PC-3 (cell line): ENCODE results near the gene ATF5. TPM values are rescaled to one million over a fixed set of nuclear protein-coding genes. Genes with fewer than 3 reads are reported as not detected.

Experiments used
- ATAC-seq: fragments of 200-7000 bp; cut with Tn5 transposase; 2 replicates; pipeline ENCODE4 v1.9.1; 2020; ENCODE audit warnings: mild to moderate bottlenecking, moderate library complexity
- BruUV-seq: library from RNA; stranded (reverse); fragments of 400-500 nt; replicated peaks from 2 replicates; lab custom pipeline; 2021; lab: Mats Ljungman, UMichigan
- CTCF ChIA-PET: fragments of 300-600 bp; sonication (Branson Sonifier 250); formaldehyde crosslinking; loops from one replicate; lab custom pipeline; 2022; ENCODE audit warnings: antibody characterized with exemption; lab: Charles Lee
- POLR2A ChIA-PET: fragments of 300-600 bp; sonication (Branson Sonifier 250); formaldehyde crosslinking; loops from one replicate; lab custom pipeline; 2022; ENCODE audit warnings: antibody characterized with exemption; ENCODE audit not compliant: unreplicated experiment; lab: Charles Lee
- DNase-seq: peaks from one replicate; pipeline ENCODE4 v3.0.0-alpha.2; 2015
- H2AFZ ChIP-seq: fragments of 300-600 bp; sonication (generic); 2 replicates; pipeline ENCODE4 v1.6.0; 2016; ENCODE audit warnings: antibody characterized with exemption, low read length
- H3F3A ChIP-seq: fragments of 300-600 bp; sonication (generic); one replicate; pipeline ENCODE4 v1.6.0; 2017; ENCODE audit warnings: antibody characterized with exemption, low read length, control low read depth, mild to moderate bottlenecking; ENCODE audit not compliant: unreplicated experiment
- H3K27ac ChIP-seq: fragments of 300-600 bp; sonication (generic); 2 replicates; pipeline ENCODE4 v1.5.1; 2016; ENCODE audit warnings: mild to moderate bottlenecking, low read length
- H3K27me3 ChIP-seq: fragments of 300-600 bp; sonication (generic); 2 replicates; pipeline ENCODE4 v1.6.1; 2016; ENCODE audit warnings: low read length, mixed read lengths
- H3K36me3 ChIP-seq: fragments of 300-600 bp; sonication (generic); 2 replicates; pipeline ENCODE4 v1.6.1; 2016; ENCODE audit warnings: low read depth, mixed run types, low read length, mixed read lengths
- H3K4me1 ChIP-seq: fragments of 300-600 bp; sonication (generic); 2 replicates; pipeline ENCODE4 v1.5.1; 2016; ENCODE audit warnings: low read length; ENCODE audit not compliant: insufficient read depth
- H3K4me2 ChIP-seq: fragments of 300-600 bp; sonication (generic); 2 replicates; pipeline ENCODE4 v1.6.0; 2016; ENCODE audit warnings: low read length
- H3K4me3 ChIP-seq: fragments of 300-600 bp; sonication (generic); 2 replicates; pipeline ENCODE4 v1.5.1; 2016; ENCODE audit warnings: mild to moderate bottlenecking, low read length, mixed read lengths
- H3K79me2 ChIP-seq: fragments of 300-600 bp; sonication (generic); 2 replicates; pipeline ENCODE4 v1.6.1; 2017; ENCODE audit warnings: low read length, mixed read lengths
- H3K9ac ChIP-seq: fragments of 300-600 bp; sonication (generic); 2 replicates; pipeline ENCODE4 v1.6.0; 2016; ENCODE audit warnings: mild to moderate bottlenecking, low read length
- H3K9me2 ChIP-seq: fragments of 300-600 bp; sonication (generic); replicated peaks from 2 replicates; pipeline ENCODE4 v1.6.1; 2016; ENCODE audit warnings: mixed run types, low read length, mixed read lengths
- H3K9me3 ChIP-seq: fragments of 300-600 bp; sonication (generic); 2 replicates; pipeline ENCODE4 v1.6.1; 2016; ENCODE audit warnings: low read length, mixed read lengths
- H4K20me1 ChIP-seq: fragments of 300-600 bp; sonication (generic); 2 replicates; pipeline ENCODE4 v1.6.1; 2016; ENCODE audit warnings: low read length, mixed read lengths
- CTCF ChIP-seq: fragments of 300-600 bp; sonication (generic); conservative IDR thresholded peaks from 2 replicates; pipeline ENCODE4 v1.5.1; 2017; ENCODE audit warnings: antibody characterized with exemption, low read depth, mild to moderate bottlenecking, low read length
- EZH2 ChIP-seq: fragments of 300-600 bp; sonication (generic); IDR thresholded peaks from one replicate; pipeline ENCODE4 v1.6.1; 2017; ENCODE audit warnings: antibody characterized with exemption, mild to moderate bottlenecking, low read length; ENCODE audit not compliant: unreplicated experiment
- EZH2phosphoT487 ChIP-seq: fragments of 300-600 bp; sonication (generic); IDR thresholded peaks from 2 replicates; pipeline ENCODE4 v1.6.1; 2018; ENCODE audit warnings: mild to moderate bottlenecking, antibody characterized with exemption, low read length, borderline replicate concordance
- intact Hi-C: fragments of 100-400 bp; cut with micrococcal nuclease; formaldehyde crosslinking; loops from 2 replicates; pipeline ENCODE4 v1.9.0; 2023
- total RNA-seq: library from RNA; depleted of rRNA; stranded (reverse); fragments of >200 nt; gene quantifications from 2 replicates; pipeline ENCODE4 v1.2.3, GENCODE V29; 2014

The ATF5 gene
- total RNA-seq, 1 experiment from 2014 or later, result 50.7 TPM

DNA sequence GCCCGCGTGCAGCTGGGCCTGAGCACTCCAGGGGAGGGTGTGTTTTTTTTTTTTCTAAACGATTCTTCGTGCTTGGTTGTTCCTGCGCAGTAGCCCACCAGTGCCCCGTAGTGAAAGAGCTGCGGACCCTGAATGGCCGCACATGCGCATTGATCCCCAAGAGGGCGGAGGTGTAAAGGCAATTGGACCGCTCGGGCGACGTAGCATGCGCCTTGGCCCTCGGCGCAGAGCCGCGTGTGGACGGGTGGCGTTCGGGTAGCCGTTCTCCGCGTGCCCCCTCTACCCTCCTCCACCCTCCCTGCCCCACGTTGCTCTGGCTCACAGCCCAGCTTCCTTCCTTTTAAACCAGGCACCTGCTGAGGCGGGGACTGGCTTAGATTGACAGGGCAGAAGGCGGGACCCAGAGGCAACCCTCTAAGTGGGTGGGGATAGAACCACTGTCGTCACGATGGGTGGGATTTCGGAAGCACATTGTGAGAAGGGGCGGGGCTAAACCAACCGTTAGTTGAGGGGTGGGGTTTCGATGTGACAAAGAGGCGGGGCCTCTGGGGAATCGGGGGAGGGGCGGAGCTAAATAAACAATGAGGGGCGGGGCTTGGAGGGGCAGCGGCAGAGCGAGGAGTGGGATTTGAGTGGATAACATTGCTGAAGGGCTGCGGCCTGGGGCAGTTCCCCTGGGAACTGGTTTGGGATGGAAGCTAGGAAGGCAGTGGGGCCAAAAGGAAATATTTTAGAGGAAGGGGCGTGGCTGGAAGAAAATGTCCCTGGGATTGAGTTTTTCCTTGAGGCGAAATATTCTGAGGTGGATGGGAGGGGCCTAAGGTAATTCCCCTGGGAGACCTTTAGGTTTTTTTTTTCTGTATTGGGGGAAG is 842 bp downstream of the ATF5 start:
- H3K79me2 ChIP-seq, result peaks cover 66% of the 10 kb centered on the region
- H2AFZ ChIP-seq, result peak overlapping the region; percentile 84
- ChIA-PET CTCF (no interaction called here), POLR2A (interaction anchor here (0.5 to 0.6 kb wide), 6 partner anchors 21 to 1437 kb away, joined by 3 to 5 read pairs (median 4); no protein-coding TSS in a partner anchor)
- peak; percentile 98 for DNase-seq
- no peaks in the 10 kb centered on the region for H3K27me3 ChIP-seq
- ATAC-seq, result peak; percentile 74
- H3K36me3 ChIP-seq, result peaks cover 41% of the 10 kb centered on the region
- no peaks in the 10 kb centered on the region for H3K9me2 ChIP-seq
- intact Hi-C loops, result loop anchor here (1.0 to 10.0 kb wide), 2 partner anchors 52 to 95 kb away; partner anchors contain the start of genes VRK3 and ZNF473
- H3K4me1 ChIP-seq, result peaks cover 59% of the 10 kb centered on the region
- BruUV-seq, result no TSS peak
- peak overlapping the region; percentile 98 for H3K9ac ChIP-seq
- H4K20me1 ChIP-seq, result peaks cover 17% of the 10 kb centered on the region; the same call in 1 of the 2 replicates
- peak overlapping the region; percentile 81 for H3K4me3 ChIP-seq
- TF ChIP-seq CTCF (no peak), EZH2 (no peak), EZH2phosphoT487 (no peak)
- H3K27ac ChIP-seq, result peak overlapping the region; percentile 92
- H3K9me3 ChIP-seq, result no peaks in the 10 kb centered on the region
- peak overlapping the region; percentile 91 for H3K4me2 ChIP-seq
- peaks cover 12% of the 10 kb centered on the region for H3F3A ChIP-seq

DNA sequence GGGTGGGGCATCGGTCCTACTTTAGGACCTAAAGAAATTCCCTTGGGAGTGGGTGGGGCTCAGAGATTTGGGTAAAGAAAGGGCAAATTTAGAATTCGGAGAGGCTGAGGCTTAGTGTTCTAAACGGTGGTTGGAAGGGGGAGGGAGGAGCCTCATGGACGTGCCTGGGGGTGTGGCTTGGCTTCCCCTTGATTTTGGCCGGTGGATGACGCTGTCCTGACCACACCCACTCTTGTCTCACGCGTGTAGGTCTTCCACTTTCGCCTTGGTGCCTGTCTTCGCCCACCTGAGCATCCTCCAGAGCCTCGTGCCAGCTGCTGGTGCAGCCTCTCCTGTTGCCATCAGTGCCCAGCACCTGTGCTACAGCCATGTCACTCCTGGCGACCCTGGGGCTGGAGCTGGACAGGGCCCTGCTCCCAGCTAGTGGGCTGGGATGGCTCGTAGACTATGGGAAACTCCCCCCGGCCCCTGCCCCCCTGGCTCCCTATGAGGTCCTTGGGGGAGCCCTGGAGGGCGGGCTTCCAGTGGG is 1.5 kb downstream of the ATF5 start:
- DNase-seq (peak; percentile 34), ATAC-seq (no peak)
- H3K27me3 ChIP-seq, result no peaks in the 10 kb centered on the region
- no peaks in the 10 kb centered on the region for H3K9me3 ChIP-seq
- H3F3A ChIP-seq, result peaks cover 12% of the 10 kb centered on the region
- H4K20me1 ChIP-seq, result peaks cover 13% of the 10 kb centered on the region; the same call in 1 of the 2 replicates
- peaks cover 36% of the 10 kb centered on the region for H3K36me3 ChIP-seq
- TF ChIP-seq CTCF (no peak), EZH2phosphoT487 (no peak), EZH2 (no peak)
- intact Hi-C loops, result loop anchor here (10.0 kb wide), 1 partner anchor 94 kb away; the partner anchor contains the start of genes VRK3 and ZNF473
- peaks cover 59% of the 10 kb centered on the region for H3K4me1 ChIP-seq
- BruUV-seq, result no TSS peak
- POLR2A ChIA-PET, result interaction anchor here (0.6 kb wide), 1 partner anchor 20 kb away, joined by 3 read pairs; no protein-coding TSS in a partner anchor
- H3K9me2 ChIP-seq, result no peaks in the 10 kb centered on the region
- CTCF ChIA-PET, result no interaction called here
- H3K79me2 ChIP-seq, result peaks cover 59% of the 10 kb centered on the region
- peak overlapping the region; percentile 91 for H3K4me2 ChIP-seq
- H3K9ac ChIP-seq, result no peak overlapping the region
- peak overlapping the region; percentile 92 for H3K27ac ChIP-seq
- peak overlapping the region; percentile 81 for H3K4me3 ChIP-seq
- H2AFZ ChIP-seq, result no peak overlapping the region
